ENCODE measurements around the gene FCHSD2.

FCHSD2 gene

DNA sequence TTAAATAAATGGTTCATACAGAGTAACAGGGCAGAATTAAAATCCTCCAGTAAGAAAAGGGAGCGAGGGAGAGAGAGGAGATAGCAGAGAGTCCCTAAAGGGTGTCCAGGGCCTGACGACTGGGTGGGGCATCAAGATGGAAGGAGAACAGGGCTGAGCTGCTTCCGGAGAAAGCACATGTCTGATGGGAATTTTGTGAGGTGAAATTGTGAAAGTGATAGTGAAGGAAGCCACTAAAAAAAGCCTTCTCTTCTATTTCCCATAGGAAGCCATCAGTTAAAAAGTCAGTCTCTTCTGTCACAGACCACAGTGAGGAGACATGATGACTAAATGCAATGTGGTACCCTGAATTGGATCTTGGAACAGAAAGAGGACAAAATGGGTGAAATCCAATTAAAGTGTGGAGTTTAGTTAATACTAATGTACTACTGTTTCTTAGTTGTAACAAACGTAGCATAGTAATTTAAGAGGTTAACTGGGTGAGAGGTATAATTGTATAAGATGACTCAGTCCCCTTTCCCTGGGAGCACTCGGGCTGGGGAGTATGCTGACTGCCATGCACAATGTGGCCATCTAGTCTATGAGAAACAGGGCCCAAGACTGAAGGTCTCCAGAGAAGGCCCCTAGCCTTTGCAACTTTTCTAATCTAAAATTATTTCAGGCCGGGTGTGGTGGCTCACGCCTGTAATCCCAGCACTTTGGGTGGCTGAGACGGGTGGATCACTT lies 29.5 kb upstream of the FCHSD2 start:
- no peak for DNase-seq

DNA sequence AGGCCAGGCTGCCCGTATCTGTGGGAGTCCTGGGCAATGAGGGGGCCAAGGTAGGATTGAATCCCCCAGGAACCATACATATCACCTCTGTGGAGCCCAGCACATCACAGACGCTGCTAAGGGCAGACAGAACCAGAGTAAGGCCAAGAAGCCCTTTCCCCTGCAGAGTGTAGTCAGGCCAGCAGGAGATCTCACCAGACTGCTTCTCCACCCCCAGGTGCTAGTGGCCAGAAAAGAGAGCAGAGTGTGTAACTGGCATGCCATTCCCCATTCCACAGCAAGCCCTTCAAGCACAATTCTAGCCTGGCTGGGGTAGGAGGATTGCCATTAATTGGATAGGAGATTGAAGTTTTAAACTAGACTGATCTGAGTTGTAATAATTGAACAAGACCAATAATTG lies 28.0 kb upstream of the FCHSD2 start:
- DNase-seq, result no peak

DNA sequence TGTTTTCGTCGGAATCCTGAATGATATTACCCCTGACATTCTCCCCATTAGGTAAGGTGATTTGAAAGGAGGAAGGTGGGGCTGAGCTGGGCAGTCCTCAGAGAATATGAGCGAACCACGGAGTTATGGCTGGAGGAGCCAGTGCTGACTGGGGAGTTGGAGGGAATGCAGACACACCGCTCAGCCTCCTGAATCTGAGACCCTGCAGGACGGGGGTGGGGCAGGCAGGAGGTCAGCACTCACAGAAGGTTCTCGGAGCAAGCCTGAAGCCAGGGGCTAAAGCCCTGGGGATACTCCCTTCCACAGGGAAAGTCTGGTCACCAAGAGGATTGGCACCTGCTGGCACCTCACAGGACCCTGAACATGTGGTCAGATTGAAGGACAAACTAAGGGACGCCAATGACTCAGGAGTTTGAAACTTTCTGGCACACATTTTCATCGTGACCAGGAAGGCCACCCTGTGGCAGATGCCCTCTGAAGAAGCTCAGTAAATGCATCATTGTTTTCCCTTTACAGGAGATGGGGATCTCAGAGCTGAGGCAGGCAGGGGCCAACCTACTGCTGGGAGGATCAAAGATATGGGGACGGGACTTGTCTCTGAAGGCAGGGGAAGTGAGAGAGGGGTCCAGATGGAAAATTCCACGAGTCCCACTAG lies 26.9 kb upstream of the FCHSD2 start:
- no peak for DNase-seq

DNA sequence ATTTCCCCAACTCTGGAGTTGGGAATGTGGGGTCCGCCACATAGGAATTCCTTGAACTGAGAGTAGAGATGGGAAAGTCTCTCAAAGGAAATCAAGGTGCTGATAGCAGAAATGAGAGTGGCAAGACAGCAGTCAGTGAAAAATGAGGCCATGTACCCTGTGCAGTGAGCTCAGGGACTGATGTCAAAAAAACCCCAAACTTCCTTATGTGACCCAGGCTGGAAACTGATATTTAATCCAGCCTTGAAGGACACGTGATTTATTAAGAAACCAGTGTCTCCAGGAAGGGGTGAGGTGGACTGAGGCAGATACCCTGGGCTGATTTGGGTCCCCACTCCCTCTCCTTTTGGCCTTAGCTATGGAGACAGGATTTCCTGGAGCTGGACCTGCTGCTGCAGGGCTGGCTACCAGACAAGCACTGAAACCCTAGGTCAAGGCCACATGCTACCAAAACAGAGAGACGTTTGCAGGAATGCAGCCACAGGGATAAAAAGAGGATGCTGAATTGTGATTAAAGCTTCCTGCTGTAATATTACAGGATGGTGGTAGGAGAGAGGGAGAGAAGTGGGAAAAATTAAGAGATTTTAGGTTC lies 25.3 kb upstream of the FCHSD2 start:
- no peak for DNase-seq

DNA sequence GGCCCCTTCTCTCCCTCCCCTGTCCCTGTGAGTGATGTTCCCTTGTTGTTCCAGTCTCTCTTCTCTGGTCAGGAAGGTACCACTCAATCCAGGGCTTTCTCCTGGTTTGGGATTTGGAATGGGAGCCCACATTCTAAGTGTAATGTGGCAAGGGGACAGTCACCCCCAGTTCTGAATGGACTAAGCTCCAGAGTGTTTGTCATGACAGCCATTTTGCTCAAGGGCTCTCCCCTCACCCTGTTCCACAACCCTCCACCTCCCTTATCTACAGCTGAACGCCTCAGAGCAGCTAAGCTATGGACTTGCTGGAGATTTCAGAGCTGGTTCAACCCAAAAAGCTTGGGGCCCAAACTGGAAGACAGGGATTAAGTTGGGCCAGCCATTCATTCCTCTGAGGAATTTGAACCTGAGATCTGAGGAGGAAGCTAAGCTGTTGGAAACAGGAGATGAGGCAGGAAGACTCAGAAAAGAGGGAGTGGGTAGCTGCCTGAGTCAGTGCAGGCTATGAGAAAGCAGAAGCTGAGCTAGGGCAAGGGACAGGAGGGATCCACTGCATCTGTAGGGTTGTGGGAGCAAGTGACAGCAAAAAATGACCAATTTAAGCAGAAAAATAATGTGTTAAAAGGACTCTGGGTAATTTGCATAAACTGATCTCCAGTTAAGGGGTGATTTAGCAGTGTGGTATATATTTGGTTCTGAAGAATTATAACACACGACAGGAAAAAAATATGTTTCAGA lies 22.9 kb upstream of the FCHSD2 start:
- DNase-seq, result no peak

DNA sequence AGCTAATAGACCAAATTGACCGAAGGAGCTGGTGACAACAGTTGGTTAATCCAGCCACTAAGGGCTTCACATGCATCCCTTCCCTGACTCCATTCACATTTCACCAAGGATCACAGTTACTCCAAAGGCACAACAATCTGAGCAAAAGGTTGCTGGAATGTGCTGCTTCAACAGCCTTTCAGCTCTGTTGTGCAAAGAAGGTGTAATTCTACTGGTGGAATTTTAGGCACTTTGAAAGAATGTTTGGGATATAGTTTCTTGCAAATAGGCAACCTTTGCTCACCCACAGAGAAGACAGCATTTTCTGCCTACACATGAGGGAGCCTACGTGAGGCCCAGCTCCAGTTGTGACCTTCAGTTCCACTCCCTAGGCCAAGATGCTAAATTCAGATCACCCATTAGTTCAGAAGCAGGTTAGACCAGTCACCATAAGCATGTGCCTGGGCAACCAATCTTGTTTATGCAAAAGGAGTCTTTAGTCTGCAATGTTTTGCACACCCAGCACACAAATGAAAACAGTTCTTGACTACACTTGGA lies 21.6 kb upstream of the FCHSD2 start:
- no peak for DNase-seq

DNA sequence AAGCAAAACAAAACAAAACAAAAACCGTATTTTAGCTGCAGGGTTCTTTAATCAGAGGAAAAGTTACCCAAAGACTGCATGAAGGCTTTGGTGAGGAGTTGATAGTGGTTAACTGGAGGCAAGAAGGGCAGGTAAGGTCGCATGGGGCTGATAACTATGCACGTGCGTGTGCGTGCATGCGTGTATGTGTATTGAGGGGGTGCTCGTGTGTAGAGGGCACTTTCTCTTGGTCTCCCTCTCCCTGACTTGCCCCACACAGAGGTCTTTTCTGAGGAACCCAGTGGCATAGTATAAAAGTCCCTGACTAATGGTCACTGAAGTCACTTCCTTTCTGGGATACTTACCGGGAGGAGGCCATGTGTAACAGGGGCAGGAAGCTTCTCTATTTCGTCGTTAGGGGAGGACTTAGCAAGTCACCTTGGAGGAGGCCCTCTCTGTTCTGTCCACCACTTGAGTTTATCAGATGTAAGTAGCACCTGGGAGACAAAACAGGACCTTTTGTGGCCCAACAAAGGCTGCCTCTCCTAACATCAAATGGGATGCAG lies 20.1 kb upstream of the FCHSD2 start:
- DNase-seq, result no peak

DNA sequence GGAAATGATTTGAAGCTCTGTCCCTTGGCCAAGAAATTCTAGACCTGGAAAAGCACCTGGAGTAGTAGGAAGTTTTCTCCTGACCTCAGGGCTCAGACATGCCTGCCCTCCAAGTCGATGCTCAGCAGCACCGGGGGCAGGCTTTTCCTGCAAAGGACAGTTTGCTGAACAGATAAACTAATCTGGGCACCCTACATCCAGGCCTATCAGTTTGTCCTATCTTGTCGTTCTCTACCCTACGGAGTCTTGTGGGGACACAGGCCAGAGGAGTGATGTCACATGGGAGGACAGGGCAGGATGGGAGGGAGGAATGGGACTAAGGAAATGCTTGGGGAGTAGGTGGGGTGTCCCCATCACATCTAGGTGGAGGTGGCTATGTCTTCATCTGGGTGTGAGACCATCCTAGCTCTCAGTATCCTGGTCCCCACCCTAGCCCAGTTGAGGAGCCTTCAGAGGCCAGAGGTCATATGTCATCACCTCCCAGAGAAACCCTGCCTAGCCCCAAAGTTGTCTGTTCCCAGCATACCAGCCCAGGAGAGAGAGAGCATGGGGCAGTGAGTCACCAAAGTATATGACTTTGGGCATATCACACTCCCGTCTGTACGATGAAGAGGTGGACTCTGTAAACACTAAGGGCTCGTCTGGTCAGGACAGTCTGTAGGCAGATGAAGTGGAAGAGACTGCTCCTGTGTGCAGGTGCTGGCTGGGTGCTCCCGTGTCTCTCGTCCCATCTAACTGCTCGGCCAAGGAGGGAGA lies 18.1 kb upstream of the FCHSD2 start:
- no peak for DNase-seq

DNA sequence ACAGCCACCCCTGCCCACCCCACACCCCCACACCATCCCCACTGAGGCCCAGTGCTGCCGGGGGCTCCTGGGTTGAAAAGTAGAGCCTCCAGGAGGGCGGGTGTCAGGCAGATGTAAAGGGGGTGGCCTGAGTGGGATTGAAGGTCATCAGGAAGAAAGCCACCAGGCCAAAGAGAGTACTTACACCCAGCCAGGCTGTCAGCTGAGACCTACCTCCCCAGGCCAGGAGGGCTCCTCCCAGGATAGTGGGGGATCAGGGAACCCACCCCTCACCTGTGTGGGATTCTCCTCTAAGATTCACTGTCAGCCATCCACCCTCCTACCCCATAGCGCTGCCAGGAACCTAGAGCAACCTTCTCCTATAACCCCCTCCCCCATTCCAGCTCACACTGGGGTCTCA lies 17.2 kb upstream of the FCHSD2 start:
- no peak for DNase-seq

DNA sequence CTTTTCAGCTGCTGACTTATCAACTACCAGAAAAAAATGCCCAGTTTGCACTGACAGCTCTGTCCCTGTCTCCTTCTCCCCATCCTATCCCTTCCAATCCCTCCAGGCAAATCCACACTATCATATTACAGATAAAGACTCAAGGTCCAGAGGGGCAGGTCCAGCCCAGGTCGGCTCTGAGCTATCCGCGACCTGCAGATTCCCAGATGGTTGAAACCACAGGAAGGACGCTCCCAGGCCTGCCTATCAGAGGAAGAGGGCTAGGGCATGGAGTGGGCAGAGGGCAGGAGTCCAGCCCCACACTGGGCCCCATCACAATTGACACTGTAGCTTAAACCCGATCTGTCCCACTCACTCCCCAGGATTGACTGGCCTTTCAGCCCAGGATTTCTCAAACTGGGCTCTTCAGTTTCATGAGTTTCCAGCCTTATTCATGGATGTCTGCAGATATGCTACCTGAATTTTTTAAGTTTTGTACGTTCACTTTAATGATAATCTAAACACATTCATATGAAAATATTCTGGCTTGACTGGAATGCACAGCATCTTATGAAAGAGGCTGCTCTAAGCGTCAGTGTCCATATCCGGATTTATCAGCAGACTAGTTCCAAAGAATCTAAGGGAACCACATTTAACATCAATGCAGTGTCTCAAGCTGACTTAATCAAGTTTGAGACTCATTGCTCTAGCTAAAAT lies 16.4 kb upstream of the FCHSD2 start:
- DNase-seq, result no peak

DNA sequence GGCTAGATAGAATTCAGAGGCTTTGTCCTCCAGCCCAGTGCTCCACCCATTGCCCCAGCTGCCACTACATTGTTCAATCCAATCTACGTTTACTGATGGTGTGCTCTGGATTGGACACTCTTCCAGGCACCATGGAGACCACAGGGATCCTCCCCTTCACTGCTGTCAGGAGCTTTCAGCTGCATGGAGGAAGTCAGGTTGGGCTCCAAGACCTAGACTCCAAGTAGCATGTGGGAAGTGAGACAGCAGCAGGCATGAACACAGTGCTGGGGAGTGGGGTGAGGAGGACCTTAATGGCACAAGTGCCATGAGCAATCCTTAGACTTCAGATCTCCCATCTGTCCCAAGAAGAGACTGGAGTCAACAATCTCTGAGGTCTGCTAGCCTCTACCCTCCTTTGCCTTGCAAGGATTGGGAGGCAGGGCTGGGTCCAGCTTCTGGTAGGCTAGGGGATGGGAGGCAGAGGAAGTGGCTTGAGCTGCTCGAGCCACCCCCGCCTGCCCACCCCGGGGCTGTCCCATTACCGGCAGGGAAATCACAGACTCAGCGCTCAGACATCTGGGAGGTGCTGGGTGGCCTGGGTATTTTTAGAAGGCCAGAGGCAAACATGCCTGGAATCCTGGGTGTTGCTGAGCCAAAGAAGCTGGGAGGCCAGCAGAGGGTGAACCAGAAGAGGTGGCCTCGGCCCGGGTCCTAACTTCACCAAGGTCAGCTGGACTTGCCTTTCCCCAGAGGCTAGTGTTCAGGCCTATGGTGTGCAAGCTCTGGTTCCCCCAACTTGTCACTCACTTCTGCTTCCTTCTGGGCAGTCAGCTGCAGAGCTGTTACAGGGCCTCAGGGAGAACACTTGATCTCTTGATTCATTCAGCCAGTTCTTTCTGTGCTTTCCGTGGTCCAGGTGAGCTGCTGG lies 15.2 kb upstream of the FCHSD2 start:
- no peak for DNase-seq

DNA sequence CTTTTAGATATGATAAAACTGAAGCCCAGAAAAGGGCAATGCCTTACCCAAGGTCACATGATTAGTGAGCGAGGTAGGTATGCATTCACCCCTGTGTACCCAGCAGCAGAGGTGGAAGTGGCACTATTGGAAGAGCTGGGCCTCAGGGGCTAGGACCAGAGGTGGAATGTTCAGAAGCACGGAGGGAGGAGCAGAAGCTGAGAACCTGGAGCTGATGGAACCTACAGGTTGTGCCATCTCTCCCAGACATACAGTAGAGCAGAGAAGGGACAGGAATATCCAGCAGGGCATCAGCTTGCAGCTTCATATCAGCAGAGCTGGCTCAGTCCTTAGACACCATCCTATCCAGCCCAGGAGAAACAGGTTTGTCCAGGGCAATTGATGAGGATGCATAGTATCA lies 14.6 kb upstream of the FCHSD2 start:
- DNase-seq, result no peak

DNA sequence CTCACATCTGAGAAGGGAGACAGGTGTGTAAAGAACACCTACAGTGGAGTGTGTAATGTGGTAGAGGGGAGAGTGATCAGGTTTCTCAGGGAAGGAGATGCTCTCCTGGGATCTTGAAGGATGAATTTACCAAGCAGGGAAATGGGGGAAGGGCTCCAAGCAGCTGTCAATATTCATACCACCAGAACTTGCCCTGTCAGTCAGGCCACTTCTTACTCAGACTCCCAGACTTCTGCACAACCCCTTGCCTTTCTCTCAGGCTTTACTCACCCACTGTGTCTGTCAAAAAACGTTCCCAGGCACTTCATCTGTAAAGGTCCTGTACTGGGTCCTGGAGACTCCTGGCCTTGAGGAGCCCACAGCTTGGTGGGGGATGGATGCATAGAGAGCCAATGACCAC lies 14.0 kb upstream of the FCHSD2 start:
- no peak for DNase-seq

DNA sequence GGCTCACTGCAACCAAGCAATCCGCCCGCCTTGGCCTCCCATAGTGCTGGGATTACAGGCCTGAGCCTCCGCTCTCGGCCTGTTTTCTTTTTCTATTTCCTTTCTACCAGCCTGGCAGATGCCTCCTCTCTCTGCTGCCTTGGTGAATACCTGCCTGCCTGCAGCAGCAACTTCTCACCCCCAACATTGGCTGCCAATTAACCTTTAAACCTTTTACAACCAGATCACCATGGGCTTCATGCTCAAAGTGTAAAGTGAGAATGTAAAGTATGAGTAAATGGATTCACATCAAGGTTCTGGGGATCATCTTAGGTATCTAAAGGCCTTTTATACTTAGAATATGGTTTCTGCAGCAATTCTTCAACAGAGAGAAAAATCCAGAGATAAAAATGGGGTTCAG lies 13.0 kb upstream of the FCHSD2 start:
- DNase-seq, result no peak

DNA sequence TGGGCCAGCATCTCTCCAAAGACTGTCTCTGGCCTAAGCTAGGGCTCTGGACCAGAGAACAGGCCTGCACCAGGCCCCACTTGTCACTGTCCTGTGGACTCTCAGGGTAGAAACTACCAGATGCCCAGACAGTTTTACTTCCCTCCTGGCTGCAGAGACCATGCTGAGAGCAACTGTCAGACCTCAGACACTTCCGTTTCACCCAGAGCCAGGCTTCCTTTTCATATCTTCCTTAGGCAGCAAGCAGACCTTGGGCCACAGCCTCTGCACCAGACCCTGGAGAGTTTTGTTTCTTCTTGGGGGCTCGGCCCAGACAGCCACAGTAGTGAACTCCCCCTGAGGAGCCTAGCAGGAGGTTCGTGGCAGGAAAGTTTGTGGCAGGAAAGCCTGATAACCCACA lies 12.1 kb upstream of the FCHSD2 start:
- no peak for DNase-seq

DNA sequence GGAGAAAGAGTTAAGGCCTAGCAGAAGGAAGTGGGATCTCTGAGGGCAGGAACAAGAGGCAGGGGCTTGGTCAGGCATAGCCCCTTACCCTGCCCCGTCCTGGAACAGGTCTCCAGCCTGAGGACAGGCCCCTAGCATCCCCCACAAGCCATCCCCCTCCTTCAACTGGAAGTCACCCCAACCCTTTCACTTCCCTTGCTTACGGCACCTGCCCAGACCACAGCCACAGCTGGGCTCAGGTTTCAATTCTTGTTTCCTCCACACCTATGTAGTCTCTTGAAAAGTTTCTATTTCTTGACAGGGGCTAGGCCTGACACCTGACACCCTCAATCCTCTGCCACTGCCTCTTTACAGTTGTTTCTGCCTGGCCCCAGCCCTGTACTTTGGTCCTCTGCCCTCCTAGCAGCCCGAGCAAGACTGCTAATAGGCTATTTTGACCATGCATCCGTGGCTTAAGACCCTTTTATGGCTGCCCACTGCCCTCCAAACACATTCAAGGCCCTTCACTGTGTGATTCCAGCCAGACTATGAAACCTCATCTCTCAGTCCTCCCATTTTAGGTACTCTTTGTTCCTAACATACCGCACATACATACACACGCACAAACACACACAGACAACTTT lies 10.9 kb upstream of the FCHSD2 start:
- DNase-seq, result no peak

DNA sequence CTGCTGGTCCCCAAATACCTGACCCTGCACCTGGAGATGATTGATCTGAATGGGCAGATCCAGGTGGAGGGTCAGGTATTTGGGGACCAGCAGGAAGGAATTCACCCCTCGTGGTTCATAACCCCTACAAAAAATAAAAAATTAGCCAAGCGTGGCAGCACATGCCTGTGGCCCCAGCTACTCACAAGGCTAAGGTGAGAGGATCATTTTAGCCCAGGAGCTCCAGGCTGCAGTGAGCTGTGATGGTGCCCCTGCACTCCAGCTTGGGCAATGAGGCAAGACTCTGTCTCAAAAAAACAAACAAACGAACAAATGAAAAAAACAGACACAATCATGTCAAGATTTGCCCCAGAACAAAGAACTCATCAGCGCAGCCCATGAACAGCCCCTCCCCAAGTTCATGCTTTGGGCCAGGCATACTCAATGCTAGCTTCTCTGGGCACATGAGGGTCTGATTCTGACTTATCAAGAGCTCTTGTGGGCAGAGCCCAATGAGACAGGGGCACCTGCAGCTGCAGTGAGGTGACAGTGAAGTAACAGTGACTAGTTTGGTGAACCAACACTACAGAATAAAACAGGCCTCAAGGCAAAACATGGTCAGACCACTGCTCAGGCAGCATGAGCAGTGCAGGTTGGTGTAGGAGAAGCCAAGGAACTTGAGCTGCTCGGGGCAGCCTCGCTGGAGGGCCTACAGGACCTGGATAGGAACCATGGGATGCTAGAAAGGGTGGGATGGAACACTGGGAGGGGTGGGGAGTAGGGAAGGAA lies 10.2 kb upstream of the FCHSD2 start:
- DNase-seq, result no peak

DNA sequence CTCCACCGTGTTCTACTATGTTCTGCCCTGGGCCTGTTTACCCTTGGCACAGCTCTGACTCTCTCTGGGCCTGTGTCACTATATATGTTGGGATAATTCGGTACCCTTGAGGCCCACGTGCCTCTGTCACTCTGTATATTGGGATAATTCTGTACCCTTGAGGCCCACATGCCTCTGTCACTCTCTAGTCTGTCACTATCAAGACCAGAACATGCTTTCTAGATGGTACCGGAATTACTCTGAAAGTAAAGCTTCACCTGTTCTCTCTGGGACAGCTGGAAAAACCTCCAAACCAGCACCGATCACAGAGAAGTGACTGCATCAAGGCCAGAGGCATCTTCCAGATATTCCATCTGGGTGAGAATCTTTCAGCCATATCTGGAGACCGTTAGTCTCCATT lies 9.3 kb upstream of the FCHSD2 start:
- DNase-seq, result no peak

DNA sequence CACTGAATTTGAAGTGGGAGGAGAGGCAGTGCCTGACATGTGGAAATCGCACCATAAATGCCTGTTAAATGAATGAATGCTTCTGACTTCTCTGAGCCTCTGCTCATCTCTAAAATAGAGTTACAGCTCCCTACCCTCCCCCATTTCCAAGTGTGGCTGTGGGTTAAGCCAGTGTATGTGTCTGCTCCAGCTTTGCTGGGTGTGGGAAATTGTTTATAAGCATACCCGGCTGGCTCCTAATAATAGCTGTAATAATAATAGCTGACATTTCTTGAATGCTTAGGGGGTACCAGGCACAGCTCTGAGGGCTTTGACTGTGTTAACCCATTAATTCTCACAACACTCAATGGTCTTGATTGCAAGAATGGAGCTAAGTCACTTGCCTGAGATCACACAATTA lies 7.0 kb upstream of the FCHSD2 start:
- DNase-seq, result no peak
